ENCODE results near the gene GAB2. TPM values are rescaled to one million over a fixed set of nuclear protein-coding genes. Genes with fewer than 3 reads are reported as not detected.

Gene GAB2
- total and polyA plus RNA-seq, 2 of the 4 experiments (the other 2 are of a cell fraction) = 3.3 to 5.9 TPM

DNA sequence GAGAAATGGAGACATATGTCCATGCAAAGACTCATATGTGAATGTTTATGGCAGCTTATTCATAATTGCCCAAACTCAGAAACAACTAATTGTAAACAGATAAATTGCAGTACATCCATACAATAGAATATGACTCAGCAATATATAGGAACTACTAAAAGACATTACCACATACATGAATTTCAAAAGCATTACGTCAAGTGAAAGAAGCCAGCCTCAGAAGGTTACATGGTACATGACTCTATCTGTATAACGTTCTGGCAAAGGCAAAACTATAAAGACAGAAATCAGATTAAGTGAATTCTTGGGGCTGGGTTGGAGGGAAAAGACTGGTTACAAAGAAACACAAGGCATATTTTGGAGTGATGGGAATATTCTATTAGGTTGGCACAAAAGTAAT is 236.4 kb downstream of the GAB2 start:
- Histone ChIP-seq H2AFZ (replicated peaks; ENCODE audit: low read length, poor library complexity) (no peak overlapping the region), H2BK5ac (ENCODE audit: low read depth, low read length, poor library complexity, severe bottlenecking) (no peak overlapping the region), H4K8ac (ENCODE audit: low read depth in 2 of 2, low read length in 2 of 2) (no peak overlapping the region), H3K4me2 (ENCODE audit: low read depth, low read length) (no peak overlapping the region), H3K36me3 (ENCODE audit: control insufficient read depth, insufficient read depth, low read length) (peaks cover 10% of the 10 kb centered on the region), H4K91ac (ENCODE audit: insufficient read depth, low read depth, low read length) (no peak overlapping the region), H3K27me3 (ENCODE audit: control insufficient read depth, insufficient read depth, low read length) (no peaks in the 10 kb centered on the region), H3K79me1 (ENCODE audit: low read depth in 1 of 2, low read length in 2 of 2) (peaks cover 18 to 76% of the 10 kb centered on the region in 2 experiments), H2BK15ac (ENCODE audit: low read depth, low read length) (no peak overlapping the region), H2AK9ac (replicated peaks; ENCODE audit: low read depth, low read length, poor library complexity) (no peak overlapping the region), H3K23ac (ENCODE audit: low read depth, low read length) (no peak overlapping the region), H3K14ac (replicated peaks; ENCODE audit: low read depth, low read length) (no peak overlapping the region), H3K9me3 (ENCODE audit: control insufficient read depth, insufficient read depth, low read length) (no peaks in the 10 kb centered on the region), H4K20me1 (ENCODE audit: insufficient read depth, low read length) (peaks cover 7% of the 10 kb centered on the region), H3K56ac (ENCODE audit: extremely low read depth, insufficient read depth, low read length) (no peak overlapping the region), H2BK20ac (ENCODE audit: low read depth, low read length) (no peak overlapping the region), H3K18ac (ENCODE audit: low read depth, low read length) (no peak overlapping the region), H4K5ac (ENCODE audit: low read depth, low read length) (no peak overlapping the region), H2BK120ac (ENCODE audit: low read depth, low read length) (no peak overlapping the region), H3K4me1 (ENCODE audit: control insufficient read depth, insufficient read depth, low read length) (peaks cover 5% of the 10 kb centered on the region), H3K4me3 (ENCODE audit: insufficient read depth, low read depth, low read length) (no peak overlapping the region), H3K4ac (ENCODE audit: low read depth, low read length) (no peak overlapping the region), H3K9ac (ENCODE audit: low read depth, low read length) (no peak overlapping the region), H3K27ac (ENCODE audit: insufficient read depth, low read length) (no peak overlapping the region), H2AK5ac (ENCODE audit: low read depth, low read length) (no peak overlapping the region), H3K9me1 (ENCODE audit: insufficient read depth, low read length) (peaks cover 13% of the 10 kb centered on the region)
- ChIA-PET POLR2A (ENCODE audit: unreplicated experiment) (no interaction called here), CTCF (no interaction called here)
- no CpG with 5 or more reads among the region's 2 CpGs for WGBS, 2 experiments (ENCODE audit: extremely low coverage in 2 of 2, insufficient read length in 1 of 2)
- peak; percentile 28; the same call in 1 of the 2 replicates for ATAC-seq (ENCODE audit: low read depth)
- peak; percentile 81 for TF ChIP-seq MAFK (IDR thresholded peaks at IDR 0.05; ENCODE audit: low read depth, low read length)
- no peak for TF ChIP-seq FOS (IDR thresholded peaks at IDR 0.05; ENCODE audit: low read depth, low read length)
- TF ChIP-seq NFE2L2 (IDR thresholded peaks at IDR 0.05; ENCODE audit: low read depth, low read length) = peak; percentile 93
- peak; percentile 20; the same call in 1 of the 2 replicates for TF ChIP-seq CEBPB (IDR thresholded peaks at IDR 0.05; ENCODE audit: low read depth, low read length)
- TF ChIP-seq MXI1 (IDR thresholded peaks at IDR 0.05; ENCODE audit: borderline replicate concordance, low read depth, low read length) = no peak
- TF ChIP-seq BHLHE40 (IDR thresholded peaks at IDR 0.05; ENCODE audit: low read depth, low read length) = no peak
- in situ Hi-C loops (cut with MboI; ENCODE audit: low sequenced_read_pairs) (no loop called here), intact Hi-C loops (cut with micrococcal nuclease) (no loop called here), dilution Hi-C loops (cut with HindIII; ENCODE audit: low sequenced_read_pairs, unreplicated experiment) (no loop called here)
- DNase-seq = peak; percentile 63
- no TSS peak for BruUV-seq (replicated peaks)

All from IMR-90 (cell line).